ENCODE measurements around the gene RHBDD3. TPM values are rescaled to one million over a fixed set of nuclear protein-coding genes. Genes with fewer than 3 reads are reported as not detected.

The RHBDD3 gene
- total and polyA plus RNA-seq, 2 of the 8 experiments (the other 6 are each of a cell fraction or from before 2014, with no cell fraction given) = 72.1 to 117 TPM

GRCh38 chr22:29284196-29284595, 16.4 kb upstream of the RHBDD3 start:
- Histone ChIP-seq H3K23ac (ENCODE audit: insufficient read length) (no peak overlapping the region), H3K4me3 (ENCODE audit: extremely low read depth in 1 of 4, insufficient read depth in 2 of 4, low read depth in 3 of 4, low read length in 4 of 4) (no peak overlapping the region), H3K4me1 (replicated peaks in 1 of 4; ENCODE audit: control insufficient read depth in 3 of 4, insufficient read depth in 4 of 4, low read length in 3 of 4) (no peaks in the 10 kb centered on the region), H2BK120ac (replicated peaks; ENCODE audit: low read depth, low read length) (no peak overlapping the region), H3K79me2 (ENCODE audit: control insufficient read depth in 1 of 2, insufficient read depth in 2 of 2, low read length in 2 of 2) (peaks cover under 1 to 59% of the 10 kb centered on the region in 2 experiments; a peak in 3 of 4 replicates), H3K14ac (ENCODE audit: insufficient read length) (no peak overlapping the region), H3K9ac (replicated peaks in 1 of 4; ENCODE audit: extremely low read depth in 1 of 4, low read depth in 3 of 4, low read length in 3 of 4) (no peak overlapping the region), H3K79me1 (ENCODE audit: low read depth, low read length) (no peaks in the 10 kb centered on the region; the same call in 1 of the 2 replicates), H3K4ac (replicated peaks; ENCODE audit: insufficient read length, low read depth, low read length) (no peak overlapping the region), H4K20me1 (replicated peaks in 1 of 2; ENCODE audit: control insufficient read depth in 1 of 2, insufficient read depth in 2 of 2, low read length in 2 of 2) (peaks cover 12 to 17% of the 10 kb centered on the region in 2 experiments), H2BK5ac (ENCODE audit: low read depth, low read length) (no peak overlapping the region), H2BK20ac (ENCODE audit: low read length) (no peak overlapping the region), H3K36me3 (ENCODE audit: control insufficient read depth in 2 of 4, insufficient read depth in 4 of 4, low read length in 3 of 4) (peaks cover 35 to 96% (median 76%) of the 10 kb centered on the region in 4 experiments), H2AFZ (ENCODE audit: low read length) (no peak overlapping the region), H3K56ac (replicated peaks; ENCODE audit: insufficient read length, low read depth, low read length) (no peak overlapping the region), H2AK5ac (ENCODE audit: low read depth, low read length) (no peak overlapping the region), H3K27ac (ENCODE audit: low read depth, low read length) (no peak overlapping the region), H4K91ac (replicated peaks; ENCODE audit: insufficient read length, low read length) (no peak overlapping the region), H4K8ac (ENCODE audit: extremely low read depth, insufficient read depth, low read length) (no peak overlapping the region), H3K9me3 (ENCODE audit: insufficient read depth in 2 of 2, low read depth in 1 of 2, low read length in 1 of 2) (no peaks in the 10 kb centered on the region), H3K27me3 (replicated peaks in 1 of 4; ENCODE audit: control insufficient read depth in 3 of 4, extremely low read depth in 1 of 4, insufficient read depth in 3 of 4, low read length in 3 of 4) (no peaks in the 10 kb centered on the region), H2BK15ac (ENCODE audit: low read length) (no peak overlapping the region), H2BK12ac (ENCODE audit: low read depth, low read length) (no peak overlapping the region), H4K5ac (ENCODE audit: insufficient read length, low read depth, low read length) (no peak overlapping the region), H3K23me2 (ENCODE audit: low read depth, low read length) (no peaks in the 10 kb centered on the region), H3K4me2 (ENCODE audit: insufficient read depth in 1 of 2, low read depth in 2 of 2, low read length in 2 of 2) (no peak overlapping the region), H3K18ac (ENCODE audit: extremely low read depth, low read length) (no peak overlapping the region)
- POLR2A ChIA-PET (ENCODE audit: partially characterized antibody) = interaction anchor here (1.1 to 20.1 kb wide), 5 partner anchors 9 to 18 kb away, joined by 3 to 436 read pairs (median 9); partner anchors contain the start of genes EWSR1 and RHBDD3
- 92% methylated on average over 3 of the region's 3 CpGs; no CpG with 5 or more reads in 1 of the 2 experiments for WGBS, 2 experiments (ENCODE audit: extremely low coverage in 1 of 2, insufficient coverage in 1 of 2, insufficient read length in 1 of 2, insufficient replicate concordance in 2 of 2, low coverage in 1 of 2, low lambda C conversion rate in 2 of 2, missing lambda C conversion rate in 1 of 2)
- no peak for FAIRE-seq
- TF ChIP-seq GABPA (IDR thresholded peaks at IDR 0.05; ENCODE audit: borderline replicate concordance, insufficient read depth, low read length) (no peak), EGR1 (IDR thresholded peaks at IDR 0.05; ENCODE audit: borderline replicate concordance, low read depth, low read length) (no peak), SP4 (IDR thresholded peaks at IDR 0.05; ENCODE audit: low read length) (no peak), CHD2 (IDR thresholded peaks at IDR 0.05; ENCODE audit: low read length) (no peak), BCL11A (IDR thresholded peaks at IDR 0.05; ENCODE audit: low read depth in 2 of 2, low read length in 2 of 2) (no peak), SUZ12 (IDR thresholded peaks at IDR 0.05; ENCODE audit: low read length) (no peak), RXRA (IDR thresholded peaks at IDR 0.05; ENCODE audit: insufficient read depth, low read depth, low read length) (no peak), JUND (IDR thresholded peaks at IDR 0.05; ENCODE audit: low read length) (no peak)
- TF ChIP-seq, protein P1, sequence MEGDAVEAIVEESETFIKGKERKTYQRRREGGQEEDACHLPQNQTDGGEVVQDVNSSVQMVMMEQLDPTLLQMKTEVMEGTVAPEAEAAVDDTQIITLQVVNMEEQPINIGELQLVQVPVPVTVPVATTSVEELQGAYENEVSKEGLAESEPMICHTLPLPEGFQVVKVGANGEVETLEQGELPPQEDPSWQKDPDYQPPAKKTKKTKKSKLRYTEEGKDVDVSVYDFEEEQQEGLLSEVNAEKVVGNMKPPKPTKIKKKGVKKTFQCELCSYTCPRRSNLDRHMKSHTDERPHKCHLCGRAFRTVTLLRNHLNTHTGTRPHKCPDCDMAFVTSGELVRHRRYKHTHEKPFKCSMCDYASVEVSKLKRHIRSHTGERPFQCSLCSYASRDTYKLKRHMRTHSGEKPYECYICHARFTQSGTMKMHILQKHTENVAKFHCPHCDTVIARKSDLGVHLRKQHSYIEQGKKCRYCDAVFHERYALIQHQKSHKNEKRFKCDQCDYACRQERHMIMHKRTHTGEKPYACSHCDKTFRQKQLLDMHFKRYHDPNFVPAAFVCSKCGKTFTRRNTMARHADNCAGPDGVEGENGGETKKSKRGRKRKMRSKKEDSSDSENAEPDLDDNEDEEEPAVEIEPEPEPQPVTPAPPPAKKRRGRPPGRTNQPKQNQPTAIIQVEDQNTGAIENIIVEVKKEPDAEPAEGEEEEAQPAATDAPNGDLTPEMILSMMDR (IDR thresholded peaks at IDR 0.05; ENCODE audit: control extremely low read depth in 1 of 3, insufficient read depth in 1 of 3, low read depth in 1 of 3, low read length in 3 of 3) = no peak
- CTCF ChIA-PET (ENCODE audit: partially characterized antibody) = interaction anchor here (0.6 to 2.5 kb wide), 5 partner anchors 11 to 241 kb away, joined by 3 to 8 read pairs (median 3); no protein-coding TSS in a partner anchor
- DNase-seq (ENCODE audit: low read depth in 1 of 2, low spot score in 2 of 2) = no peak
